GM21526 (cell line): ENCODE data around the gene COX5B.

Experiments
- ATAC-seq: cut with Tn5 transposase; IDR thresholded peaks from one replicate; pipeline ENCODE4 v1.9.1; 2021; ENCODE audit warnings: moderate library complexity; ENCODE audit not compliant: unreplicated experiment, low FRiP score

Gene COX5B

GRCh38 chr2:97653874-97654273 lies 8.0 kb downstream of the COX5B start:
- ATAC-seq: no peak

- no peak for ATAC-seq
These were observed 8.4 kb downstream of the COX5B start for GRCh38 chr2:97654309-97654708.

GRCh38 chr2:97654791-97655190 lies 8.9 kb downstream of the COX5B start:
- no peak for ATAC-seq

DNA sequence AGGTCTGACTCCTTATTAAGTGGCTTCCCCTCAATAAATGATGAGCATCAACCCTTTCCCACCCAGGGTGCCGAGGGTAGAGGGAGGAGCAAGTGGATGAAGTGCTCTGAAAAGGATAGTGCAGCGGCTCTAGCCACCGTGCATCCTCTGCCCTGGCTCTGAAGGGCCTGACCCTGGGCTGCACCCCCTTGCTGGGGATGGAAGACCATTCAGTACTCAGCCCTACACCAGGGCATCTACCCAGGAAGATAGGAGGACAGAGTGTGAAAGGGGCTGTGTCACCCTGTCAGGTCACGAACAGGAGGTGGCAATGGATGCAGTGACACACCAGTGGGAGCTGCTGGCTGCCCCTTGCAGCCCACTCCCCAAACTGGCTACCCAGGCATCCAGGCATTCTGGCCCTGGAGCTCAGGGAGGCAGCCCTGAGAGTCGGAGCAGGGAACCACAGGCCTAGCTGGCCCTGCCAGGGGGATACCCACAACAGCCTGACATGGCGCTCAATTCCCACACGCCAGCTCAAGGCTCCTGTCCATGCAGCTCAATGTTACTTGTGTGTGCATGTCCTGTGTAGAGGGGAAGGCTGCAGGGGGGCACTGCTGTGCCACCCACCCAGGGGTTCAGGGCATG lies 10.4 kb downstream of the COX5B start:
- ATAC-seq: no peak

DNA sequence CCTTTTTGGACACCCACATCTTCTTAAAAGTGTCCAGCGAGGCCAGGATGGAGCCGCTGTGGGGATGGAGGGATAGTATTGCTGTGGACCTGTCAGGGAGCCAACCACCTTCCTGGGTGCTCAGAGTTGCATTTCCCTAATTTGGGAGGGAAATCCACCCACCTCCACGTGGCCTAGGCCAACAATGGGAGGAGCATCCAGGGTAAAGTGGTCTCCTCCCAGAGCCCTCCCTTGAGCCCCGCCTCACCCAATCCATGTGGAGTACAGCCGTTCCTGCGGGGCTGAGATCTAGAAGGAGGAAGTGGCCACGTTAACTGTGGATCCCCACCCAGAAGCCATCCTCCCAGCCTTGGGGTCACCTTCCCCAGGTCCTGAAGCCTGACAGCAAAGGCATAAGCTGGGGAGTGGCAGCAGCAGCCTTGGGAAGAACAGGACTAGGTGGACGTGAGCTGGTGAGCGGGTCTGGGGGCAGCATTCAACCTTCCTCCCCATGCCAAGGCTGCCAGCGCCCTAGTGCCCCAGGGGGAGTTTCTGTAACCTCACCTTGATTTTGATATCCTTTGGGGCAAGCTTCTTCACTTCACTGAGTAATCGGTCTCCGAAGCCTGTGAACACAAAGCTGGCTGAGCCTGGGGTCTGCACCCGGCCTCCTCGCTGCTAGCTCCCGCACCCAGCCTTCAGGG lies 11.2 kb downstream of the COX5B start:
- no peak for ATAC-seq

GRCh38 chr2:97657986-97658690 lies 12.3 kb downstream of the COX5B start:
- no peak for ATAC-seq

- ATAC-seq: no peak
These were observed 12.9 kb downstream of the COX5B start for GRCh38 chr2:97658691-97659157.

- ATAC-seq: no peak
These were observed 13.6 kb downstream of the COX5B start for GRCh38 chr2:97659256-97660043.

GRCh38 chr2:97660044-97660774 lies 14.3 kb downstream of the COX5B start:
- no peak for ATAC-seq

- no peak for ATAC-seq
These were observed 15.0 kb downstream of the COX5B start for GRCh38 chr2:97660775-97661389.

- no peak for ATAC-seq
These were observed 16.1 kb downstream of the COX5B start for GRCh38 chr2:97661927-97662326.

DNA sequence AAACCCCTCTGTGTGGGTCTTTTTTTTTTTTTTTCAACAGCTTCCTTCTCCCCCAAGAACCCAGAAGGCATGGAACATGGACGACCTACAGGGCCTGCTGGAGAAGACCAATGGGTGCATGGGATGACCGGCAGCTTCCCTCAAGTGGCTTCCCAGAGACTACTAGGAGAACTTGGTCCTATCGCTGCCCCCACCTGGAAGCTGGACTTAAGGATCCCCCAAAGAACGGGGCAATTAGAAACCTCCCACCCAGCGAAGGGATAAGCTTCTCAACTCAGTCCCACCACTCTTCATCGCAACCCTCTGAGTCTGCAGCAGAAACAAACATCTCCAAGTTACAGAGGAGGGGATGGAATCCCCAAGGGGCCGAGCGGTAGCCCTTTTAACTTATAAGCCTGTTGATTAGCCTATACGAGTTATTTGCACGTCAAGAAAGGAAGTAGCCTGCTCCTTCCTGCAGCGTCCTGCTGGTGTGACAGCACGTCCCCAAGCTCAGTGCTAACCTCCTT lies 16.6 kb downstream of the COX5B start:
- no peak for ATAC-seq

GRCh38 chr2:97662895-97663625 lies 17.2 kb downstream of the COX5B start:
- ATAC-seq: peak; percentile 41

DNA sequence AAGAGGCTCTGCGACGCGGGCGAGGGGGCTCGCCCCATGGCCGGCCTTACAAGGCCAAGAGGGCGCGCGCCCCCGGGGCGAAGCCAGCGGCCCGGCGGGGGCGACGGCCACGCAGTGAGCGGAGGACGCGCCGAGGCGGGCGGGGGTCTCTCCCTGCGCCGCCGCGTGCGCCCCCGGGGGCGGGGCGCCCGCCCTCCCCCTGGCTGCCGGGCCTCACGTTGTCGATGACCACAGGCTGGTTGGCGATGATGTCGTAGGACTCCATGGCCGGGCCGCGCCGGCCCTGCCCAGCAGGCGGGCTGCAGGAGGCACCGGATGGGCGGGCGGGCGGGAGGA lies 17.7 kb downstream of the COX5B start:
- no peak for ATAC-seq

DNA sequence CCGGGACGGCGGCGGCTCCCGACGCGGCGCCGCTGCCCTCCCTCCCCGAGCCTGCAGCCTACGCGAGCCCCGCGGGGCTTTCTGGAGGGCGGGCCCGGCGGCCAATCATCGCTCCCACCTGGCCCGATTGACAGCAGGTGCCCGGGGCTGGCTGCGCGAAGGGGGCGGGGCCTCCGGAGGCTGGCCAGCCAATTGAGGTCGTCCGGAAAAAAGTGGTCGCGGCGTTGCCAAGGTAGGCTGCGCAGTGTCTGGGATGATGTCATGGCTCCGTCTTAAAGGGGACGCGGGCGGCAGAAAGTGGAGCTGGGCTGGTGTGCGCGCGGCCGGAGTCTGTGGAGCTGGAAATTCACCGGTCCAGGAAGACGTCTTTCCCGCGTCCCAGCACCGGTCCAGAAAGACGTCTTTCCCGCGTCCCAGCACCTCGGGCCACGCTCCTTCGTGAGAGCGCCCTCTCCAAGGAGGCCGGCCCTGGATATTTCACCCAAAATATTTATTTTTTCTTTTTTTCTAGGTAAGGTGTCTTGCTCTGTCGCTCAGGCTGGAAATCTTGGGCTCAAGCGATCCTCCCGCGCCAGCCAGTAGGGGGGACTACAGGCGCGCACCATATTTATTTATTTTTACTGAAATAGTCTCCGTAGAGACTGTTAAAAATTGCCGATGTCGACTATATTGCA lies 18.2 kb downstream of the COX5B start, which contains the start of gene ACTR1B:
TSS of gene ACTR1B (minus strand) at position 83 of the 674 bp plus-strand sequence. CDS start 154 bp downstream, outside the sequence.
- peak; percentile 84 for ATAC-seq

GRCh38 chr2:97664636-97664970 lies 18.7 kb downstream of the COX5B start:
- ATAC-seq: no peak

- no peak for ATAC-seq
These were observed 23.6 kb downstream of the COX5B start, which contains the start of gene C2orf92 for GRCh38 chr2:97669448-97669847. Gene C2orf92, plus strand, starts transcription at chr2:97669713. Its CDS starts 76 bp downstream, at chr2:97669789.

- no peak for ATAC-seq
These were observed 24.6 kb downstream of the COX5B start for GRCh38 chr2:97670471-97670870.
